ENCODE results near the gene GLTP.

Gene GLTP

GRCh38 chr12:109840305-109841074 lies 39.9 kb downstream of the GLTP start:
- DNase-seq = no peak

- no peak for DNase-seq
Measured at GRCh38 chr12:109839444-109839843, 40.9 kb downstream of the GLTP start.

GRCh38 chr12:109836916-109837315 lies 43.4 kb downstream of the GLTP start:
- no peak for DNase-seq

GRCh38 chr12:109835827-109836226 lies 44.5 kb downstream of the GLTP start:
- no peak for DNase-seq

GRCh38 chr12:109833307-109834189 lies 46.8 kb downstream of the GLTP start, which contains the start of gene TRPV4:
TRPV4 (minus strand) TSS chr12:109833398; CDS start chr12:109814796, 18,602 bp downstream.
- no peak for DNase-seq

GRCh38 chr12:109832541-109833306 lies 47.6 kb downstream of the GLTP start:
- DNase-seq = no peak

- no peak for DNase-seq
Measured at GRCh38 chr12:109831929-109832328, 48.4 kb downstream of the GLTP start.

GRCh38 chr12:109831365-109831764 lies 49.0 kb downstream of the GLTP start:
- no peak for DNase-seq

GRCh38 chr12:109830718-109831117 lies 49.6 kb downstream of the GLTP start:
- DNase-seq = no peak

- DNase-seq = no peak
Measured at GRCh38 chr12:109830267-109830666, 50.1 kb downstream of the GLTP start.

- no peak for DNase-seq
Measured at GRCh38 chr12:109829667-109830066, 50.7 kb downstream of the GLTP start.

- no peak for DNase-seq
Measured at GRCh38 chr12:109828754-109829511, 51.4 kb downstream of the GLTP start.

GRCh38 chr12:109827566-109828550 lies 52.5 kb downstream of the GLTP start:
- DNase-seq = no peak

GRCh38 chr12:109827080-109827479 lies 53.3 kb downstream of the GLTP start:
- DNase-seq = no peak

- no peak for DNase-seq
Measured at GRCh38 chr12:109824731-109825130, 55.6 kb downstream of the GLTP start.

GRCh38 chr12:109822951-109823411 lies 57.4 kb downstream of the GLTP start:
- DNase-seq = no peak

GRCh38 chr12:109822416-109822815 lies 57.9 kb downstream of the GLTP start:
- DNase-seq = no peak

GRCh38 chr12:109821968-109822367 lies 58.4 kb downstream of the GLTP start:
- DNase-seq = no peak

GRCh38 chr12:109820816-109821381 lies 59.4 kb downstream of the GLTP start:
- DNase-seq = no peak

GRCh38 chr12:109818905-109819500 lies 61.3 kb downstream of the GLTP start:
- DNase-seq = no peak

Measured in effector CD8-positive, alpha-beta T cell (primary cell).